GM18519 (cell line): Measurements from ENCODE around the gene FAM210A.

Experiments
- ATAC-seq: cut with Tn5 transposase; IDR thresholded peaks from one replicate; pipeline ENCODE4 v1.9.1; 2021; ENCODE audit warnings: mild to moderate bottlenecking, moderate library complexity; ENCODE audit not compliant: unreplicated experiment, low FRiP score

The FAM210A gene

DNA sequence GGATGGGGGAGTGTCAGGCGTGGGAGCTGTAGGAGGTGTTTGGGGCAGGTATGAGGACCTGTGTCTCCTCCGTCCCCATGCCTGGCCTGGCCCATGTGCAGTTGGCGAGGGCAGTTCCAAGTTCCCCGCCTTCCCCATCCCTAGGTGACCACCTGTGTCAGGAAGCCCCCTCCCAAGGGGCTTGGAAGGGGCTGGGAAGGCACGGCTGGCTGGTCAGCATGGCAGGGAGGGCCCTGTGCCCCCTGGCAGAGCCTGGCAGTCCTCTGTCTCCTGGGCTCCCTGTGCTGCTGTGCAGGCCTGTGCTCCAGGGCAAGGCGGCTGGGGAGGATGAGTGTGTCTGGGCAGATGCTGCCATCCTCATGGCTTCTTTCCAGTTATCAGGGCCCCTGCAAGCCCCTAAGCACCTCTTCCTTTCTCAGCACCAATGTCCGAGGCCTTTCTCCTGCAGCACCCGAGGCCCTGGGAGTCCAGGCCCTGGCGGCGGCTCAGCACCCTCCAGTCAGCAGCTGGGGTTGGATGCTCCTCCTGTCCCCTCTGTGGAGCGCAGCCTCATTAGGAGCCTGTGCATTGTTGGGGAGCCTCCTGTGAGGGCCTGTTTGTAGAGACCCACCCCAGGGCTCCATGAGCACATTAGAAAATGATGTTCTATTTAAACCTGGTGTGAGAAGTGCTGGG, 101.7 kb downstream of the FAM210A start:
- ATAC-seq: no peak

DNA sequence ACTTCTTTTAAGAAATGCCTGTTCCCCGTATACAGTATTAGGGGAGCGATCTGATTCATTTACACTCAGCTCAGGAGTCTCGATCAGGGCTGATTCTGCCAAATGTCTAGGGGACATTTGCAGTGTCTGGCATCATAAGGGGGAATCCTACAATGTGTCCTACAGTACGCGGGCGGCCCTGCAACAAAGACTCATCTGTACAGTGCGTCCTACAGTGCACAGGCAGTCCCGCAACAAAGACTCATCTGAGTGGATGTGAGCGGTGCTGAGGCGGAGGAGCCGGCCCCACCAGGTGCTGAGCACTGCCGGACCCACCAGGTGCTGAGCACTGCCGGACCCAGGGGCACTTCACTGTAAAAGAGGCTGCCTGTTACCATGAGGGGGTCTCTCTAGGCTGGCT, 102.5 kb downstream of the FAM210A start:
- no peak for ATAC-seq

DNA sequence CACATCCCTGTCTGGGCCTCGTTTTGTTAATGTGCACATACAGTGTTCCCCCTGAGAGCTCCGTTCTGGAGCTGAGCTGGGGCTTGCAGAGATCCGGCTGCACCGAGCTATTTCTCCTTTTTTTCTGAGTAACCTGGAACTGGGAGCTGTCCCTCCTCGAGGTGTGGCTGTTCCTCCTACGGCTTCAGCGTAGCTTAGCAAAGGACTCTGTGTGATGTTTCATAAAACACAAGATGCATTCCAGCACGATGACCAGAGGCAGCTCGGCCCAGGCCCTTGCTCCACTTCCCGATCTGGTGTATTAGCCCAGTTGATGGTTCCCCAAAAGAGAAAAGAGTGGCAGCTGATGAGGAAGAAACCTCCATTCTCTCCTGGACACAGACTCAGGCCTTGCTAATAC, 103.0 kb downstream of the FAM210A start:
- ATAC-seq: no peak

DNA sequence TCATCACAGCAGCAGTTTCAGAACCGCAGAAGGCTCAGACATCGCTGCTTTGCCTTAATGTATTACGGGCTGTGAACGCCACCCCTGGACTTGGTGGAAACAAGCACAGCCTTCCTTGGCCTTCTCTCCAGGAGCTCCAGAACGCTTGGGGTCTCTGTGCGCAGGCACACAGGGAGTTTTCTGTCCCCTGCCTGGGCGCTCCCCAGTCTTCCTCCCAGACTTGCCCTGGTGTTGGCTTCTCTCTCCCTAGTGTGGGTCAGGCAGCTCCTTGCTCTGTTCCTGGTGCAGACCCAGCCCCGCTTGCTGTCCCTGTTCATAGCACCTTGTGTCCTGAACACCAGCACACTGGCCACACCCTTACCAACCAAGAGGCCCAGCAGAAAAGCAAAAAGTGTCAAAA, 103.6 kb downstream of the FAM210A start:
- ATAC-seq: no peak

GRCh38 chr18:13621886-13622619, 104.3 kb downstream of the FAM210A start:
- no peak for ATAC-seq

- no peak for ATAC-seq
Measured at GRCh38 chr18:13621446-13621849, 104.9 kb downstream of the FAM210A start.

DNA sequence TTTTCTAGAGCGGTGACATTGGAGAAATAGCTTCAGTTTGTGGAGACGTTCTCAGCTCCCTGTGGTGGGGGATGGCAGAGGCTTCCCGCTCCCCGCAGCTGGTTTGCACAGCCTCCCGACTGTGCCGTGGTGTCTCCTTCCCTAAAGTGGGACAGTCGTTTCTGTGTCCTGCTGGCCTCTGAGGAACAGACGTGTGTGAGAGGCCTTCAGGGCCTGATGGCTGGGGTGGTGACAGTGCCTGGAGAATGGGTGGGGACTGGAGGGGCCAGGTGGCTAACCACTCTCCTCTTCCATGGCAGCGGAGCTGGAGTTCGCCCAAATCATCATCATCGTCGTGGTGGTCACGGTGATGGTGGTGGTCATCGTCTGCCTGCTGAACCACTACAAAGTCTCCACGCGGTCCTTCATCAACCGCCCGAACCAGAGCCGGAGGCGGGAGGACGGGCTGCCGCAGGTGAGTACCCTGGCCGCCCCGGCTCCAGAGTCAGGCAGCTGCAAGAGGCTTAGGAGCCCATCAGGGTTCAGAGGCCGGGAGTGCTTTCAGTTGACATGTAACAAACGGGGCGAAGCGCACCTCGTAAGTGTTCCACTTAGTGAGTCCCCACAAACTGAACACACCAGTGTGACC, 105.4 kb downstream of the FAM210A start:
- no peak for ATAC-seq

DNA sequence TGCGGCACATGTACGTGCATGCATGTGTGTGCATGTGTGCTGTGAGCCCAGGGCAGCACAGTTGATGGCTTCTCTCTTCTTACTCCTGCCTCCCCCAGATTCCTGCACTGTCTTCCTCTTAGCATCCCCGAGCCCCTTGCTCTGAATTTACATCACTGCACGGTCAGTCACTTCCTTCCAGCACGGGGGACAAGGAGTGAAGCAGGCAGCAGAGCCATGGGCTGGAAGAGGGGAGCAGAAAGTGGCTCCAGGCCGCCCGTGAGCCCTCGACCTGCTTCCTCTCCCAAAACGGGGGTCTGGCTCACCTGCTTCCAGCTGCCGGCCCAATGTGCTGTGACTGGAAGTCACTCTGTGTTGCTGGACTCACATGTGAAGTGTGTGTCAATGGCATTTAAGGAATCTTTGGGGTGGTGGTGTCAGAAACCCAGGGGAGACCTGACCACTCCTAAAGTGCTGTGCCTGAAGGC, 106.1 kb downstream of the FAM210A start:
- ATAC-seq: no peak

DNA sequence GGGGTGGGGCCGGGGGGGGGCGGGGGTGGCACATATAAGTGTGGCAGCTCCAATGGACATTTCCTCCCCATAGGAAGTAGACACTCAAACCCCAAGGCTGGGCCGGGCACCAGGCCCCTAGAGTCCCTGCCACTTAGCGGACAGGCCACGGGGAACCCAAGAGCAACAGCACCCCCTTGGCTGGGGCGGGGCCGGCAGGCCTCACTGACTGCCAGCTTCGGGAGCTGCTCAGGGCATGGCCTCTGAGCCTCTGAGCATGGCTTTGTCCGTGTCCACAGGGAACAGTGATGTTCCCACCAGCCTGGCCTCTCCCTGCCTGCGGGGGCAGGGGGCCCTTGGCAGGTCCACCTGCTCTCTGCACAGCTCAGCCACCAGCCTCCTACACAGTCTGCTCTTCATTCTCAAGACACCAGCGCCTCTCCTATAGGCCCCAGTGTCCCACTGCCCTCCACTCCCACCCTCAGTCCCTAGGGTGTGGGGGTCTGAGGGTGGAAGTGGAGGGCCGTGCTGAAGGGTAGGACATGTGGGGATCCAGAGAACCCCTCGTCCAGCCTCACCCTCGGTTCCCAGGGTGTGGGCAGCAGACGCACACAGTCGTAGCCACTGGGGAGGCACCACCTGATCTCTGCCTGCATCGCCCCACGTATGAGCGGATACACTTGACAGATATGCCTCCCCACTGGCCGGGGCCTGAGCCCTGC, 106.7 kb downstream of the FAM210A start:
- ATAC-seq: no peak

- ATAC-seq: no peak
Measured at GRCh38 chr18:13618760-13619438, 107.5 kb downstream of the FAM210A start.

DNA sequence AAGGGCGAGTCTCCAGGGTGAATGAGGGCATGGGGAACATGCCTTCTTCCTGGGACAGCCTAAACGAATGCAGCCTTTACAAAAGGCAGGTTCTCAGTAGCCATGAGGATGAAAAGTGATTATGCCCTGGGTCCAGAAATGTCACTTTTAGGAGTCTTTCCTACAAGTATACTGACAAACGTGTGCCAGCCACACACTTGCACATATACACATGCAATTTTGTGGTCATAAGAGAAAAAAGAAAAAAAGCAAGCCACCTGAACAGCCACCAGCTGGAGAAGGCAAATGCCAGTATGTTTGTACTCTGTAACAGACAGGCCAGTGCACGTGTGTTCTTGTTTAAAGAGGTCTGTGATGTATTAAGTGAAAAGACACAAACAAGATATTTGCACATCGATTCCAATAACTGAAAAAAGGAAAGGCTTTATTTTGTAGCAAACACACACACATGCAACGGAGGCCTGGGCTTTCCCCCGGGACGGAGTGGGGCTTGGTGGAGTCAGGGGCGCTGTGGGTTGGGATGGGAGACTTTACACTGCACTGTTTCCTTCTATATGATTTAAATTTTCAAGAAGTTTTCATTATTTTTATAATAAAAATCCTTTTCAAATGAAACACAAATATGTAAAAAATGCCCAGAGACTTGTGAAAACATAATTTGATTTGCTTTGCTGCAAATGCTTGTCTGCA, 108.4 kb downstream of the FAM210A start:
- no peak for ATAC-seq

GRCh38 chr18:13616525-13617035, 109.8 kb downstream of the FAM210A start:
- ATAC-seq: no peak

GRCh38 chr18:13616041-13616440, 110.3 kb downstream of the FAM210A start:
- ATAC-seq: no peak

DNA sequence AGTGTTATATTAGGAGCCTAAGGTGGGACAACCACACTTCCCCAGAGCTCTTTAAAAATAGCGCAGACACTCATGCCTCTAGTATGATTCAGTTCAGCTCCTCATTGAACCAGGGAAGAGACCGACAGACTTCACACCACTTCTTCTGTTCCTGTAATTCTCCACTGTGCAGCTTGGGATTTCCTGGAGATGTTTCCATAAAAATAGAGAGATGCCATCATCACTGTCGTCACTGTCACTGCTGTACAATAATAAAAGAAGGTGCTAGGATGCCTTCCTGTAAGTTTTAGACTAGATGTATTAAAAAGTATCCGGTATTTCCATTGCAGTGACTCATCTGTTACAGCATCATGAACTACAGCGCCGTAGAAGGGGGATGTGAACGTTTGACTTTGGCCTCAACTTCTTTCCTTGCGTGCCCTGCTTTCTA, 110.9 kb downstream of the FAM210A start:
- ATAC-seq: no peak

DNA sequence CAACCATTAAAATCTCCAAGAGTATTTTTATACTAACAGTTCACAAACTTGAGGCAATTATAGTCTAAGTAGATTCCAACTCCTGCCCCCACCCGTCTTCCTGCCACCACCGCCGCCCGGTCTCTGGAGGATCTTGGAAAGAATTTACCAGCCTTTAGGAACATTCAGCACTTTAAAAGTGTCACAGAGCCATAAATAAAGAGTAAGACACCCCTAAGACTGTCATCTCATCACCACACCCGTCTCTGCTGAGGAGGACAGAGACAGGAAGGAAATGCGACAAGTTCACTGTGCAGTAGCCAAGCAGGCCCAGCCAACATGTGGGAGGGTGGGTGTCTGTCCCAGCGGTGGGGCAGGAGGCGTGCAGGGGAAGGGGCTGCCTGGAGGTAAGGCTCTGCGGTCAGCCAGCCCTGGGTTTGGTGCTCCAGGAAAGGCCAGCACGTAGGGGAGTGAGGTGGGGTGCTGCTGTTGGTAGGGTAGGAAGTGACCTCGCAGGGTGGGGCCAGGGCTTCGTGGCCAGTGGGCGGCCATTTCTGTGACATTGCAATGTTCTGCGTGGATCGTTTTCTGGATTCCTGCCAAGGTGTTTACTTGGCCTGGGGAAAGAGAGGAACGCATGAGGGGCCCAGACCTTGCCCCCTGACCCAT, 111.6 kb downstream of the FAM210A start:
- no peak for ATAC-seq

- no peak for ATAC-seq
Measured at GRCh38 chr18:13613591-13614501, 112.5 kb downstream of the FAM210A start.
